HG03045 (cell line): ENCODE results near the gene CALD1.

Experiments
- ATAC-seq: cut with Tn5 transposase; IDR thresholded peaks from one replicate; pipeline ENCODE4 v1.9.1; 2021; ENCODE audit warnings: mild to moderate bottlenecking, moderate library complexity; ENCODE audit not compliant: unreplicated experiment

Gene CALD1

GRCh38 chr7:134763960-134764359, 15.5 kb upstream of the CALD1 start:
- no peak for ATAC-seq

- ATAC-seq, result no peak
Measured at GRCh38 chr7:134764365-134764764, 15.1 kb upstream of the CALD1 start.

- peak; percentile 72 for ATAC-seq
Measured at GRCh38 chr7:134766779-134767519, 12.5 kb upstream of the CALD1 start.

GRCh38 chr7:134767520-134768168, 11.8 kb upstream of the CALD1 start:
- ATAC-seq, result no peak

- no peak for ATAC-seq
Measured at GRCh38 chr7:134768243-134768642, 11.2 kb upstream of the CALD1 start.

GRCh38 chr7:134770676-134771075, 8.8 kb upstream of the CALD1 start:
- no peak for ATAC-seq

GRCh38 chr7:134771111-134771510, 8.3 kb upstream of the CALD1 start:
- ATAC-seq, result no peak

GRCh38 chr7:134771889-134772288, 7.5 kb upstream of the CALD1 start:
- no peak for ATAC-seq

GRCh38 chr7:134772401-134772800, 7.0 kb upstream of the CALD1 start:
- ATAC-seq, result no peak

GRCh38 chr7:134773164-134773563, 6.3 kb upstream of the CALD1 start:
- no peak for ATAC-seq

- ATAC-seq, result no peak
Measured at GRCh38 chr7:134774119-134774518, 5.3 kb upstream of the CALD1 start.

GRCh38 chr7:134777470-134777869, 2.0 kb upstream of the CALD1 start:
- ATAC-seq, result no peak

- ATAC-seq, result no peak
Measured at GRCh38 chr7:134777908-134778580, 1.4 kb upstream of the CALD1 start.

- ATAC-seq, result no peak
Measured at GRCh38 chr7:134779741-134780065, 269 bp downstream of the CALD1 start.

GRCh38 chr7:134780166-134780828, 863 bp downstream of the CALD1 start:
- no peak for ATAC-seq

- no peak for ATAC-seq
Measured at GRCh38 chr7:134781171-134781570, 1.7 kb downstream of the CALD1 start.

- ATAC-seq, result peak; percentile 64
Measured at GRCh38 chr7:134782121-134782623, 2.7 kb downstream of the CALD1 start.

- no peak for ATAC-seq
Measured at GRCh38 chr7:134783294-134784069, 4.0 kb downstream of the CALD1 start.

GRCh38 chr7:134784251-134785049, 5.0 kb downstream of the CALD1 start:
- ATAC-seq, result no peak

- ATAC-seq, result no peak
Measured at GRCh38 chr7:134785842-134786241, 6.4 kb downstream of the CALD1 start.
